Measurements from ENCODE around the gene RBP3. TPM values are rescaled to one million over a fixed set of nuclear protein-coding genes. Genes with fewer than 3 reads are reported as not detected.
A peak's percentile ranks its signal among the peaks of the same experiment; 100 is the strongest.

RBP3 gene
- total and polyA plus RNA-seq, 2 donors from 2014 or later, result not detected

GRCh38 chr10:47370878-47371277 is 22.7 kb downstream of the RBP3 start:
- Histone ChIP-seq H3K4me3 (ENCODE audit: low read length in 3 of 3) (no peak overlapping the region), H3K27me3 (ENCODE audit: control insufficient read depth, insufficient read depth, low read length) (no peaks in the 10 kb centered on the region), H3K9ac (ENCODE audit: low read length in 3 of 3) (no peak overlapping the region), H3K27ac (ENCODE audit: low read depth in 2 of 2, low read length in 2 of 2) (no peak overlapping the region), H3K9me3 (ENCODE audit: control insufficient read depth in 2 of 3, insufficient read depth in 1 of 3, low read length in 3 of 3) (no peaks in the 10 kb centered on the region), H3K36me3 (ENCODE audit: control insufficient read depth in 2 of 3, insufficient read depth in 3 of 3, low read length in 3 of 3) (no peaks in the 10 kb centered on the region), H3K4me1 (ENCODE audit: control insufficient read depth in 2 of 3, insufficient read depth in 2 of 3, low read depth in 1 of 3, low read length in 3 of 3) (peaks cover 0 to 7% (median 0%) of the 10 kb centered on the region in 3 donors)
- TF ChIP-seq CTCF (IDR thresholded peaks at IDR 0.05; ENCODE audit: borderline replicate concordance, extremely low read depth, insufficient read depth), result no peak
- FAIRE-seq (no peak), DNase-seq (peak in 3 of 5 donors; percentile 6 to 26 (median 18))
- intact Hi-C loops (cut with DNase I), result no loop called here

GRCh38 chr10:47371629-47372485 is 23.7 kb downstream of the RBP3 start:
- Histone ChIP-seq H3K9ac (ENCODE audit: low read length in 3 of 3) (no peak overlapping the region), H3K36me3 (ENCODE audit: control insufficient read depth in 2 of 3, insufficient read depth in 3 of 3, low read length in 3 of 3) (no peaks in the 10 kb centered on the region), H3K9me3 (ENCODE audit: control insufficient read depth in 2 of 3, insufficient read depth in 1 of 3, low read length in 3 of 3) (no peaks in the 10 kb centered on the region), H3K27ac (ENCODE audit: low read depth in 2 of 2, low read length in 2 of 2) (no peak overlapping the region), H3K27me3 (ENCODE audit: control insufficient read depth, insufficient read depth, low read length) (no peaks in the 10 kb centered on the region), H3K4me1 (ENCODE audit: control insufficient read depth in 2 of 3, insufficient read depth in 2 of 3, low read depth in 1 of 3, low read length in 3 of 3) (peaks cover 0 to 7% (median 0%) of the 10 kb centered on the region in 3 donors), H3K4me3 (ENCODE audit: low read length in 3 of 3) (no peak overlapping the region)
- no peak for TF ChIP-seq CTCF (IDR thresholded peaks at IDR 0.05; ENCODE audit: borderline replicate concordance, extremely low read depth, insufficient read depth)
- FAIRE-seq (no peak), DNase-seq (peak in 3 of 5 donors; percentile 6 to 26 (median 21))
- intact Hi-C loops (cut with DNase I), result no loop called here

GRCh38 chr10:47372726-47373125 is 24.6 kb downstream of the RBP3 start:
- Histone ChIP-seq H3K4me3 (ENCODE audit: low read length in 3 of 3) (no peak overlapping the region), H3K9ac (ENCODE audit: low read length in 3 of 3) (no peak overlapping the region), H3K27ac (ENCODE audit: low read depth in 2 of 2, low read length in 2 of 2) (no peak overlapping the region), H3K9me3 (ENCODE audit: control insufficient read depth in 2 of 3, insufficient read depth in 1 of 3, low read length in 3 of 3) (no peaks in the 10 kb centered on the region), H3K4me1 (ENCODE audit: control insufficient read depth in 2 of 3, insufficient read depth in 2 of 3, low read depth in 1 of 3, low read length in 3 of 3) (peaks cover 0 to 7% (median 0%) of the 10 kb centered on the region in 3 donors), H3K27me3 (ENCODE audit: control insufficient read depth, insufficient read depth, low read length) (no peaks in the 10 kb centered on the region), H3K36me3 (ENCODE audit: control insufficient read depth in 2 of 3, insufficient read depth in 3 of 3, low read length in 3 of 3) (no peaks in the 10 kb centered on the region)
- intact Hi-C loops (cut with DNase I), result no loop called here
- TF ChIP-seq CTCF (IDR thresholded peaks at IDR 0.05; ENCODE audit: borderline replicate concordance, extremely low read depth, insufficient read depth), result no peak
- peak in 2 of 5 donors; percentile 3 to 29 for DNase-seq
- no peak for FAIRE-seq

All from kidney (tissue), 14 donors.